ENCODE data around the gene MAP3K14. TPM values are rescaled to one million over a fixed set of nuclear protein-coding genes. Genes with fewer than 3 reads are reported as not detected.
"Not testable (repeated sequence)": the region's sequence is repeated elsewhere in the genome, so short reads cannot be mapped to it uniquely, and the experiment has no call there.

Gene MAP3K14
- total and polyA plus RNA-seq, 5 experiments from 2014 or later = 0.73 to 37.8 (median 7.2) TPM

GRCh38 chr17:45305530-45306087 is 11.2 kb downstream of the MAP3K14 start:
- no peak for DNase-seq
- Mint-ChIP-seq H3K4me3 (no peak overlapping the region), H3K36me3 (peaks cover 0 to 36% (median 0%) of the 10 kb centered on the region in 3 donors), H3K4me1 (peaks cover 31 to 88% (median 65%) of the 10 kb centered on the region in 4 donors), H3K9me3 (no peaks in the 10 kb centered on the region), H3K27ac (peak overlapping the region in 6 of 10 donors; percentile 28 to 79 (median 60)), H3K27me3 (no peaks in the 10 kb centered on the region)
- no peak for ATAC-seq
- POLR2A ChIA-PET = interaction anchor here (0.6 to 0.9 kb wide), 3 partner anchors 29 to 45 kb away, joined by 4 to 8 read pairs (median 5); partner anchors contain the start of gene SPATA32

DNA sequence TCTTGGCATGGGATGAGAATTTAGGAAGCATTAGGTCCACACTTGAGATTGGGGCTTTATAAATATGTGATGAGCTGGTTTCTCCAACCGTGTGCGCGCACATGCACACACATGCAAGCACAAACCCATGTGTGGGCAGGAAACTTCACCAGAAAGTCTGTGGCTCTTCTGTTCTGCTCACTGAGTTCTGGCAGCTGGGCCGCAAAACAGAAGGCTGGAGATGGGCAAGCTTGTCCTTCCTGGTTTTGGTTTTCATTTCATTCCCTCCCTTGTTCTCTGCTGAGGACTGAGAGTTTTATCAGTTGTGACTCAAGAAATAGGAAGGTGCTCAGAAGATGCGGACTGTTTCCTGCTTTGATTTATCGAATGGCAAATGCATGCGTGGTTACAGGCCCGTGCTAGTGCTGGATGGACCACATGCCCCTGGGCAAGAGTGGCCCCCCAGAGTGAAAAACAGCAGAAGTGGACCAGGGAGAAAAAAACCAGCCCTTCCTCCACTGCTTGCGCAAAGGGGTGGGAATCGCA is 14.1 kb downstream of the MAP3K14 start:
- ATAC-seq (peak; percentile 57 to 69), DNase-seq (peak in 3 of 10 donors; percentile 30 to 42 (median 36))
- Mint-ChIP-seq H3K36me3 (peaks cover 0 to 31% (median 2%) of the 10 kb centered on the region in 3 donors), H3K4me3 (peak overlapping the region in 9 of 10 donors; percentile 54 to 75 (median 60)), H3K27me3 (no peaks in the 10 kb centered on the region), H3K9me3 (no peaks in the 10 kb centered on the region), H3K27ac (peak overlapping the region; percentile 52 to 94 (median 90)), H3K4me1 (peaks cover 29 to 92% (median 69%) of the 10 kb centered on the region in 4 donors)
- POLR2A ChIA-PET = interaction anchor here (0.9 to 3.2 kb wide), 3 partner anchors 9 to 14 kb away, joined by 4 to 14 read pairs (median 10); partner anchors contain the start of gene MAP3K14

DNA sequence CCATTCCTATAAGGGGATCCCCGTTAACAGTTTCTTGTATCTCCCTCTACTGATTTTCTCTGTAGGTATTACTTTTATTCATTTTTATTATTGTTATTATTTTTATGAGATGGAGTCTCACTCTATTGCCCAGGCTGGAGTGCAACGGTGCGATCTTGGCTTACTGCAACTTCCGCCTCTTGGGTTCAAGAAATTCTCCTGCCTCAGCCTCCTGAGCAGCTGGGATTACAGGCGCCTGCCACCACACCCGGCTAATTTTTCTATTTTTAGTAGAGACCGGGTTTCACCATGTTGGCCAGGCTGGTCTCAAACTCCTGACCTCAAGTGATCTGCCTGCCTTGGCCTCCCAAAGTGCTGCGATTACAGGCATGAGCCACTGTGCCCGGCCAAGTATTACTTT is 14.6 kb downstream of the MAP3K14 start:
- Mint-ChIP-seq H3K27ac (peak overlapping the region in 8 of 10 donors; percentile 85 to 94 (median 90)), H3K4me1 (peaks cover 24 to 91% (median 68%) of the 10 kb centered on the region in 4 donors), H3K4me3 (peak overlapping the region in 3 of 10 donors; percentile 59 to 66 (median 60)), H3K36me3 (peaks cover 0 to 28% (median 2%) of the 10 kb centered on the region in 3 donors)
- POLR2A ChIA-PET = interaction anchor here (1.4 to 3.2 kb wide), 2 partner anchors 9 to 15 kb away, joined by 10 to 14 read pairs; partner anchors contain the start of gene MAP3K14
- not testable (repeated sequence) for H3K9me3 Mint-ChIP-seq, DNase-seq, ATAC-seq, H3K27me3 Mint-ChIP-seq

- peak overlapping the region in 1 of 10 donors; percentile 19 for H3K4me3 Mint-ChIP-seq
- no peak for DNase-seq
Observed at GRCh38 chr17:45301674-45302073, 15.1 kb downstream of the MAP3K14 start.

GRCh38 chr17:45300060-45300751 is 16.6 kb downstream of the MAP3K14 start:
- no peaks in the 10 kb centered on the region for H3K27me3 Mint-ChIP-seq
- DNase-seq (no peak), ATAC-seq (peak; percentile 8 to 28)
- peak overlapping the region; percentile 2 to 92 (median 61) for H3K27ac Mint-ChIP-seq
- H3K4me3 Mint-ChIP-seq = peak overlapping the region in 7 of 10 donors; percentile 0 to 46 (median 4)
- POLR2A ChIA-PET = interaction anchor here (0.6 to 3.2 kb wide), 3 partner anchors 11 to 92 kb away, joined by 4 to 14 read pairs (median 5); no protein-coding TSS in a partner anchor
- H3K4me1 Mint-ChIP-seq = peaks cover 31 to 93% (median 75%) of the 10 kb centered on the region in 4 donors
- H3K9me3 Mint-ChIP-seq = no peaks in the 10 kb centered on the region
- H3K36me3 Mint-ChIP-seq = peaks cover 0 to 36% (median 2%) of the 10 kb centered on the region in 3 donors

More at GRCh38 chr17:45301674-45302073, 15.1 kb downstream of the MAP3K14 start:
- peak overlapping the region in 2 of 10 donors; percentile 11 to 73 for H3K27ac Mint-ChIP-seq
- ATAC-seq = no peak
- H3K36me3 Mint-ChIP-seq = peaks cover 0 to 30% (median 2%) of the 10 kb centered on the region in 3 donors
- H3K4me1 Mint-ChIP-seq = peaks cover 26 to 92% (median 73%) of the 10 kb centered on the region in 4 donors
- H3K27me3 Mint-ChIP-seq = no peaks in the 10 kb centered on the region
- POLR2A ChIA-PET = interaction anchor here (0.7 to 3.2 kb wide), 2 partner anchors 10 to 352 kb away, joined by 3 to 14 read pairs; no protein-coding TSS in a partner anchor
- no peaks in the 10 kb centered on the region for H3K9me3 Mint-ChIP-seq

DNA sequence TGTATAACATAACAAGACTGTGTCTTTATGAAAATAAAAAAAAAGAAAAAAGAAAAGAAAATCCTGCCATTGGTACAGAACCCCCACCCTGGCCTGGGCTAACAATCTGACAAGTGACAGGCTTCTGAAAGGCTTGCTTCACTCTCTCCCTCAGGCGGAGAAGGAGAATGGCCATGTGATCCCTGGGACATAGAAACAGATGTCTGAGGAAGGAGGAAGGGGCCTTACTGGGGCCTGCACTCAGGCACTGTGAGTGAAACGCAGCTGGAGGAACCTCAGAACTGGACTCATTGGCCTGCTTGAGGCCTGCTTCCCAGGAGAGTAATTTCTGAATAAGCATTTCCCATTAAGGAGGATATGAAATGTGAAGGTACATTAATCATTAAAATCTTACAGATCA is 17.5 kb downstream of the MAP3K14 start:
- Mint-ChIP-seq H3K4me1 (peaks cover 27 to 95% (median 75%) of the 10 kb centered on the region in 4 donors), H3K27me3 (no peaks in the 10 kb centered on the region), H3K27ac (peak overlapping the region in 4 of 10 donors; percentile 29 to 73 (median 52)), H3K9me3 (no peaks in the 10 kb centered on the region), H3K36me3 (peaks cover 0 to 33% (median 2%) of the 10 kb centered on the region in 3 donors), H3K4me3 (peak overlapping the region in 1 of 10 donors; percentile 37)
- no peak for ATAC-seq
- no peak for DNase-seq
- POLR2A ChIA-PET = interaction anchor here (3.2 kb wide), 1 partner anchor 12 kb away, joined by 14 read pairs; no protein-coding TSS in a partner anchor

DNA sequence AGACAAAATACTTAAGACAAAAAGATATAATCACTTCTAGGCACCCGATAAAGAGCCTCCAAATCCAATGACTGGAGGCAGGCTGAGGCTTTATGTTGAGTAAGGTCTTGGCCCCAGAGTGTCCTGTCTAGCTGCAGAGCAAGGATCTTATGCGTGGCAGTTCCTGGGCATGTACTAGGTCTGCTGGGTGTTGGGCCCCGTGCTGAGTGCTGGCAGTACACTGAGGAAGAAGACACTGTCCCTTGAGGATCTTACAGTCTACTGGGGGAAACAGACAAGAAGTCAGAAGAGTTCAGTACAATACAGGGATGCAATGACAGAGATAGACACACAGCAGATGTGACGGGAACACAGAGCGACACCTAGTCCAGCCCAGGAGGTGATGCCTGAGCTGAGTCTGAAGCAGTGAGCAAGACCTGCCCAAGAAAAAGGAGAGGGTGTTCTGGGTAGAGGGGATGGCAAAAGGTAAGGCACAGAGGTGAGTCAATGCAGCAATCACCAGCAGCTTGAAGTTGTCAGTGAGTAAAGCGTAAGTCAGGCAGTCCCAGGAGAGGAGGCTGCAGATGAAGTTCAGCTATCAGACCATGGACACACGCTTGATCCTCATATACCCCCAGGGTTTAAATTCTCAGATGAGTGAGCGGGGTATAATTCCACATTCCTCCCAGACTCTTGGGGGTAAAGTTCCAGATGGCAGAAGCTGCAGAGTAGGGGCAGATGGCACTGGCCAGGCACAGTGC is 18.1 kb downstream of the MAP3K14 start:
- peak overlapping the region in 4 of 10 donors; percentile 7 to 62 (median 31) for H3K4me3 Mint-ChIP-seq
- H3K9me3 Mint-ChIP-seq = no peaks in the 10 kb centered on the region
- H3K4me1 Mint-ChIP-seq = peaks cover 30 to 95% (median 78%) of the 10 kb centered on the region in 4 donors
- ATAC-seq = no peak
- peaks cover 0 to 30% (median 2%) of the 10 kb centered on the region in 3 donors for H3K36me3 Mint-ChIP-seq
- H3K27me3 Mint-ChIP-seq = no peaks in the 10 kb centered on the region
- H3K27ac Mint-ChIP-seq = peak overlapping the region in 7 of 10 donors; percentile 1 to 73 (median 16)
- POLR2A ChIA-PET = no interaction called here
- no peak for DNase-seq

DNA sequence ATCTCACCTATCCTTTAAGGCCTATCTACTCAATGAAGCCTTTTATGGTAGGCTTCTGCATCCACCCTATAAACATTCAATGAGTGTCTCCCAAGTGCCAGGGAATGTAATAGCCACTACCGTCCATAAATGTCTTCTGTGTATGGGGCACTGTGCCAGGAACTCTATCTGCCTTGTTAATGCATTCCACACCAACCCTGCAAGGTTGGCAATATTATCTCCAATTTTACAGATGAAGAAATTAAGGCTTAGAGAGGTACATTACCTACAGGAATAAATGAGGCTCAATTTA is 20.0 kb downstream of the MAP3K14 start:
- Mint-ChIP-seq H3K36me3 (peaks cover 0 to 34% (median 2%) of the 10 kb centered on the region in 3 donors), H3K27me3 (no peaks in the 10 kb centered on the region), H3K4me3 (peak overlapping the region in 4 of 10 donors; percentile 6 to 62 (median 23)), H3K27ac (peak overlapping the region; percentile 28 to 88 (median 73)), H3K4me1 (peaks cover 31 to 95% (median 82%) of the 10 kb centered on the region in 4 donors), H3K9me3 (no peaks in the 10 kb centered on the region)
- POLR2A ChIA-PET = no interaction called here
- DNase-seq (no peak), ATAC-seq (no peak)

DNA sequence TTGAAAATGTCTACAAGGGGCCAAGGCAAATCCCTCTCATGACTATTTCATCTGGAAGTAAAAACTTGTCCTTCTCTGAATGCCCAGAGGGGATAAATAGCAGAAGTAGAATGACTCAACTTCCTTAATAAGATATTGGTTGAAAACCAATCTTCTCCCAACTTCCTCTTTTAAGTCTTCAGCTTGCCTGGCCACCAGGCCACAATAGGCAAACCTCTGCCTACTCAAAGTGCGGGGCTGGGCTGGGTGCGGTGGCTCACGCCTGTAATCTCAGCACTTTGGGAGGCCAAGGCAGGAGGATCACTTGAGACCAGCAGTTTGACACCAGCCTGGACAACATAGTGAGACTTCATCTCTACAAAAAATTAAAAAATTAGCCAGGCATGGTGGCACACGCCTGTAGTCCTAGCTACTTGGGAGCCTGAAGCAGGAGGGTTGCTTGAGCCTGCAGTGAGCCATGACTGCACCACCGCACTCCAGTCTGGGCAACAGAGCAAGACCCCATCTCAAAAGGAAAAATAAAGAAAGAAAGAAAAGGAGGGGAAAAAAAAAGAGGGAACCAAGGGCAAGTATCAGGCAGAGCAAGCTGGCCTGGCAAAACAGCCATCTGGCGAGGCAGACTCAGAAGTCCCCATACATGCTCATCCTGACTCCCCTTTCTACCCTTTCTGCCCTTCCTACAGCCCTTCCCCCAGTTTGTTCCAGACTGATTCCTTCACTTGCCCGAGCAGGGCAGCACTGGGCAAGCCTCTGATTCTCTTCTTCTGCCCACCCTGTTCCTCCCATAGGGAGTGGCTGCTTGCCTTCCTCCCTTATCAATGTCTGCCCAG is 20.6 kb downstream of the MAP3K14 start:
- H3K27ac Mint-ChIP-seq = peak overlapping the region; percentile 38 to 88 (median 73)
- peak overlapping the region in 6 of 10 donors; percentile 6 to 62 (median 31) for H3K4me3 Mint-ChIP-seq
- H3K9me3 Mint-ChIP-seq = no peaks in the 10 kb centered on the region
- H3K36me3 Mint-ChIP-seq = peaks cover 0 to 36% (median 2%) of the 10 kb centered on the region in 3 donors
- H3K27me3 Mint-ChIP-seq = no peaks in the 10 kb centered on the region
- POLR2A ChIA-PET = no interaction called here
- peak in 1 of 10 donors; percentile 58 for DNase-seq
- H3K4me1 Mint-ChIP-seq = peaks cover 32 to 95% (median 86%) of the 10 kb centered on the region in 4 donors
- peak; percentile 22 to 37 for ATAC-seq

DNA sequence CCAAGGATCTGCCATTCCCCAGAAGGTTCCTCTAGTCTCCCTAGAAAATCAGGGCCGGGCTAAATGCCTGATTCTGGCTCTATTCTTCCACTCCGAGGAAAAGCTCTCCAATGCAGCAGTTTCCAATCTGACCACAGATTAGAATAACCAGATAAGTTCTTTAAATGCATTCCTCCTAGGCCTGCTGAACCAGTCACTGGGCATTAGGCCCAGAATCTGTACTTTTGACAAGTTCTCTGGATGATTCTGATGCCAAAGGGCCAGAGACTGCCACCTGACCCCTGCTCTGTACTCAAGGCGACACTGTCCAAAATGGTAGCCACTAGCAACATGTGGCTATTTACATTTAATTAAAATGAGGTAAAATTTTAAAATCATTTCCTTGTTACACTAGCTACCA is 22.3 kb downstream of the MAP3K14 start:
- H3K27ac Mint-ChIP-seq = peak overlapping the region in 7 of 10 donors; percentile 43 to 81 (median 67)
- DNase-seq (no peak), ATAC-seq (no peak)
- H3K4me3 Mint-ChIP-seq = no peak overlapping the region
- H3K9me3 Mint-ChIP-seq = no peaks in the 10 kb centered on the region
- peaks cover 0 to 50% (median 2%) of the 10 kb centered on the region in 3 donors for H3K36me3 Mint-ChIP-seq
- POLR2A ChIA-PET = interaction anchor here (0.5 to 1.6 kb wide), 5 partner anchors 11 to 748 kb away, joined by 4 to 9 read pairs (median 4); no protein-coding TSS in a partner anchor
- H3K27me3 Mint-ChIP-seq = no peaks in the 10 kb centered on the region
- peaks cover 32 to 86% (median 76%) of the 10 kb centered on the region in 4 donors for H3K4me1 Mint-ChIP-seq
